Panc1 (cell line): ENCODE data around the gene PCGF1. TPM values are rescaled to one million over a fixed set of nuclear protein-coding genes. Genes with fewer than 3 reads are reported as not detected.

Experiments
- ATAC-seq: fragments of 200-7000 bp; cut with Tn5 transposase; 2 replicates; pipeline ENCODE4 v1.9.1; 2020; ENCODE audit warnings: mild to moderate bottlenecking, moderate library complexity
- BruUV-seq: library from RNA; stranded (reverse); fragments of 400-500 nt; replicated peaks from 2 replicates; lab custom pipeline; 2021; lab: Mats Ljungman, UMichigan
- CTCF ChIA-PET: fragments of 300-600 bp; sonication (Branson Sonifier 250); formaldehyde crosslinking; loops from one replicate; lab custom pipeline; 2022; ENCODE audit warnings: antibody characterized with exemption; lab: Charles Lee
- POLR2A ChIA-PET: fragments of 300-600 bp; sonication (Branson Sonifier 250); formaldehyde crosslinking; loops from one replicate; lab custom pipeline; 2022; ENCODE audit warnings: antibody characterized with exemption; lab: Charles Lee
- DNase-seq: peaks from one replicate; pipeline ENCODE4 v3.0.0-alpha.2; 2010; ENCODE audit warnings: low read depth, low spot score
- H3K27ac ChIP-seq: 2 replicates; pipeline ENCODE4 v1.5.1; 2011; ENCODE audit warnings: mild to moderate bottlenecking, low read length, inconsistent platforms
- H3K27me3 ChIP-seq: fragments of 200-500 bp; sonication (Bioruptor generic); 2 replicates; pipeline ENCODE4 v1.6.0; 2014; ENCODE audit warnings: low read length, inconsistent platforms; ENCODE audit not compliant: control insufficient read depth, insufficient read depth
- H3K36me3 ChIP-seq: fragments of 200-500 bp; sonication (Bioruptor generic); 2 replicates; pipeline ENCODE4 v1.5.1; 2014; ENCODE audit warnings: inconsistent platforms, mild to moderate bottlenecking, low read length, moderate library complexity; ENCODE audit not compliant: control insufficient read depth, insufficient read depth
- H3K4me1 ChIP-seq: 2 replicates; pipeline ENCODE4 v1.5.1; 2011; ENCODE audit warnings: inconsistent platforms, mild to moderate bottlenecking, low read length, moderate library complexity; ENCODE audit not compliant: control insufficient read depth, insufficient read depth
- H3K4me3 ChIP-seq, 2 experiments: 2 replicates each; pipeline ENCODE4 v1.5.1; 2011 to 2012; ENCODE audit warnings: low read depth in 2 of 2, low read length in 2 of 2, mild to moderate bottlenecking in 2 of 2, inconsistent platforms in 1 of 2, moderate library complexity in 1 of 2
- H3K9me3 ChIP-seq: fragments of 200-500 bp; sonication (Bioruptor generic); 2 replicates; pipeline ENCODE4 v1.5.1; 2014; ENCODE audit warnings: low read depth, mild to moderate bottlenecking, inconsistent platforms, low read length, moderate library complexity; ENCODE audit not compliant: control insufficient read depth, insufficient read depth
- CTCF ChIP-seq: fragments of 450-650 bp; IDR thresholded peaks from 2 replicates; pipeline ENCODE4 v1.5.1; 2017; ENCODE audit warnings: mild to moderate bottlenecking
- POLR2AphosphoS5 ChIP-seq: IDR thresholded peaks from 2 replicates; pipeline ENCODE4 v1.6.1; 2012; ENCODE audit warnings: mild to moderate bottlenecking, low read depth, low read length, moderate library complexity
- REST ChIP-seq, 2 experiments: IDR thresholded peaks; 2 replicates each; pipeline ENCODE4 v1.6.1; 2011 to 2012; ENCODE audit warnings: low read depth in 2 of 2, control low read depth in 1 of 2, low read length in 1 of 2, mild to moderate bottlenecking in 1 of 2, moderate library complexity in 1 of 2; ENCODE audit not compliant: insufficient read depth in 1 of 2
- SIN3A ChIP-seq: IDR thresholded peaks from 2 replicates; pipeline ENCODE4 v1.6.1; 2012; ENCODE audit warnings: low read depth, mild to moderate bottlenecking, low read length, moderate library complexity, borderline replicate concordance; ENCODE audit not compliant: insufficient read depth
- TCF7L2 ChIP-seq: IDR thresholded peaks from 2 replicates; pipeline ENCODE4 v1.6.1; 2011; ENCODE audit warnings: mild to moderate bottlenecking, low read depth, low read length, inconsistent platforms
- in situ Hi-C: cut with HindIII; loops from 2 replicates; pipeline ENCODE4 v1.10.0; 2016; ENCODE audit warnings: low sequenced_read_pairs, low pct_unique_long_range_greater_than_20kb
- intact Hi-C: fragments of 100-400 bp; cut with micrococcal nuclease; formaldehyde crosslinking; loops from one replicate; pipeline ENCODE4 v1.10.0; 2022; ENCODE audit not compliant: unreplicated experiment
- total RNA-seq: library from RNA; stranded (reverse); gene quantifications from one replicate; pipeline ENCODE4 v1.2.1, GENCODE V29; 2021; ENCODE audit not compliant: unreplicated experiment

PCGF1 gene
- total RNA-seq, 1 experiment from 2014 or later = 36.8 TPM

GRCh38 chr2:74535440-74535965, 28.0 kb upstream of the PCGF1 start:
- BruUV-seq = no TSS peak
- H3K27ac ChIP-seq = no peak overlapping the region
- no peaks in the 10 kb centered on the region for H3K4me1 ChIP-seq
- no peak overlapping the region for H3K4me3 ChIP-seq
- intact Hi-C loops (no loop called here), in situ Hi-C loops (no loop called here)
- H3K9me3 ChIP-seq = no peaks in the 10 kb centered on the region
- POLR2A ChIA-PET = no interaction called here
- no peaks in the 10 kb centered on the region; the same call in 1 of the 2 replicates for H3K27me3 ChIP-seq
- no peaks in the 10 kb centered on the region; the same call in 1 of the 2 replicates for H3K36me3 ChIP-seq
- ATAC-seq = no peak
- TF ChIP-seq CTCF = no peak
- TF ChIP-seq TCF7L2 = no peak
- TF ChIP-seq POLR2AphosphoS5 = no peak
- no peak for TF ChIP-seq SIN3A
- no peak for TF ChIP-seq REST (IDR thresholded peaks at IDR 0.05; ENCODE audit: insufficient read depth in 1 of 2, low read depth in 2 of 2, low read length in 1 of 2)
- DNase-seq = no peak
- CTCF ChIA-PET = no interaction called here

- no peak overlapping the region for H3K27ac ChIP-seq
- H3K4me3 ChIP-seq = no peak overlapping the region
- no peaks in the 10 kb centered on the region for H3K9me3 ChIP-seq
- CTCF ChIA-PET = no interaction called here
- BruUV-seq = no TSS peak
- H3K36me3 ChIP-seq = no peaks in the 10 kb centered on the region; the same call in none of the 2 replicates
- ATAC-seq (no peak), DNase-seq (no peak)
- POLR2A ChIA-PET = no interaction called here
- H3K4me1 ChIP-seq = no peaks in the 10 kb centered on the region
- no peaks in the 10 kb centered on the region; the same call in 1 of the 2 replicates for H3K27me3 ChIP-seq
- TF ChIP-seq TCF7L2 = no peak
- TF ChIP-seq SIN3A = no peak
- TF ChIP-seq REST (IDR thresholded peaks at IDR 0.05; ENCODE audit: insufficient read depth in 1 of 2, low read depth in 2 of 2, low read length in 1 of 2) = no peak
- no peak for TF ChIP-seq POLR2AphosphoS5
- no peak for TF ChIP-seq CTCF
- intact Hi-C loops = no loop called here
- in situ Hi-C loops = no loop called here
These were observed 26.9 kb upstream of the PCGF1 start for GRCh38 chr2:74534411-74534810.
